ENCODE results near the gene ARHGDIA.

The ARHGDIA gene

GRCh38 chr17:81854974-81855774, 16.0 kb downstream of the ARHGDIA start:
- TF ChIP-seq CTCF (IDR thresholded peaks at IDR 0.05; ENCODE audit: extremely low read depth, insufficient read depth, missing control alignments): no peak
- no peak for DNase-seq (ENCODE audit: low spot score)
- in situ Hi-C loops (cut with MboI; ENCODE audit: low pct_unique_long_range_greater_than_20kb, low sequenced_read_pairs, unreplicated experiment): no loop called here

GRCh38 chr17:81852237-81852636, 18.9 kb downstream of the ARHGDIA start:
- in situ Hi-C loops (cut with MboI; ENCODE audit: low pct_unique_long_range_greater_than_20kb, low sequenced_read_pairs, unreplicated experiment): no loop called here
- TF ChIP-seq CTCF (IDR thresholded peaks at IDR 0.05; ENCODE audit: extremely low read depth, insufficient read depth, missing control alignments): no peak
- no peak for DNase-seq (ENCODE audit: low spot score)

GRCh38 chr17:81851423-81851822, 19.7 kb downstream of the ARHGDIA start:
- DNase-seq (ENCODE audit: low spot score): no peak

GRCh38 chr17:81849457-81849856, 21.7 kb downstream of the ARHGDIA start:
- in situ Hi-C loops (cut with MboI; ENCODE audit: low pct_unique_long_range_greater_than_20kb, low sequenced_read_pairs, unreplicated experiment): no loop called here
- TF ChIP-seq CTCF (IDR thresholded peaks at IDR 0.05; ENCODE audit: extremely low read depth, insufficient read depth, missing control alignments): no peak
- no peak for DNase-seq (ENCODE audit: low spot score)

More at GRCh38 chr17:81851423-81851822, 19.7 kb downstream of the ARHGDIA start:
- TF ChIP-seq CTCF (IDR thresholded peaks at IDR 0.05; ENCODE audit: extremely low read depth, insufficient read depth, missing control alignments): no peak
- in situ Hi-C loops (cut with MboI; ENCODE audit: low pct_unique_long_range_greater_than_20kb, low sequenced_read_pairs, unreplicated experiment): no loop called here

GRCh38 chr17:81846743-81847689, 24.1 kb downstream of the ARHGDIA start:
- DNase-seq (ENCODE audit: low spot score): no peak
- no peak for TF ChIP-seq CTCF (IDR thresholded peaks at IDR 0.05; ENCODE audit: extremely low read depth, insufficient read depth, missing control alignments)
- in situ Hi-C loops (cut with MboI; ENCODE audit: low pct_unique_long_range_greater_than_20kb, low sequenced_read_pairs, unreplicated experiment): no loop called here

- TF ChIP-seq CTCF (IDR thresholded peaks at IDR 0.05; ENCODE audit: extremely low read depth, insufficient read depth, missing control alignments): no peak
- no peak for DNase-seq (ENCODE audit: low spot score)
- in situ Hi-C loops (cut with MboI; ENCODE audit: low pct_unique_long_range_greater_than_20kb, low sequenced_read_pairs, unreplicated experiment): no loop called here
Observed at GRCh38 chr17:81845881-81846742, 25.0 kb downstream of the ARHGDIA start.

Measured in GM13977 (cell line).